HEK293T (cell line): ENCODE measurements around the gene CYP2J2.

Experiments
- FOXK2 ChIP-seq: fragments of 450-650 bp; IDR thresholded peaks from 2 replicates; pipeline ENCODE4 v1.6.1; 2016; ENCODE audit warnings: mild to moderate bottlenecking
- SP1 ChIP-seq: fragments of 450-650 bp; IDR thresholded peaks from 2 replicates; pipeline ENCODE4 v1.6.1; 2017
- SUZ12 ChIP-seq: fragments of 450-650 bp; IDR thresholded peaks from 2 replicates; pipeline ENCODE4 v1.6.1; 2016; ENCODE audit warnings: mild to moderate bottlenecking

DNA sequence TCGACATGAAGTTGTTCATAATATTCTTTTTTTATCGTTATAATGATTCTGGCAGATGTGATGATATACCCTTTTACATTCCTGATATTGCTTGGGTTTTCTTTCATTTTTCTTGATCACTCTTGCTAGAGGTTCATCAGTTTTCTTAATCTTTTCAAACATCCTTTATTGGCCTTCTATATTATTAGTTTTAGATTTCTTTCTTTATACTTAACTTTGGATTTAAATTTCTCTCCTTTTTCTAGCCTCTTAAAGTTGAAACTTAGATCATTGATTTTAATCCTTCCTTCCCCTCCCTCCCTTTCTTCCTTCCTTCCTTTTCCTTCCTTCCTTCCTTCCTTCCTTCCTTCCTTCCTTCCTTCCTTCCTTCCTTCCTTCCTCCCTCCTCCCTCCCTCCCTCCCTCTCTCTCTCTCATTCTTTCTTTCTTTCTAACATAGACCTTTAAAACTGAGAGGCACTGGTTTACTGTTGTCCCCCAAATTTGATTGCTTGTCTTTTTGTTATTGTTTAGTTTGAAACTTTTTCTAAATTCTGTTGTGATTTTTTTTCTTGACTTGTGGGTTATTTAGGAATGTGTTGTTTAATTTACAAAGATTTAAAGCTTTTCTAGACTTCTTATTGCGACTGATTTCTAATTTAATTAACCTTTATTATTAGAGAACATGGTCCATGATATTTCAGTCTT lies 80.2 kb downstream of the CYP2J2 start:
- TF ChIP-seq FOXK2 (no peak), SUZ12 (no peak), SP1 (no peak)
